Vagina (tissue), 2 donors: Measurements from ENCODE around the gene ARL17B.

Experiments used
- CTCF ChIP-seq, 3 experiments: fragments of 450-650 bp in 2 of 3; fragments of 200-600 bp in 1 of 3; sonication (generic) in 1 of 3; IDR thresholded peaks; one replicate each; pipeline ENCODE4 v1.5.1; 2017 to 2019; ENCODE audit warnings: antibody characterized with exemption in 3 of 3, mild to moderate bottlenecking in 2 of 3, moderate library complexity in 2 of 3
- POLR2A ChIP-seq, 2 donors: fragments of 450-650 bp; IDR thresholded peaks; one replicate each; pipeline ENCODE4 v1.6.1; 2017; ENCODE audit warnings: antibody characterized with exemption in 2 of 2, mild to moderate bottlenecking in 2 of 2, moderate library complexity in 2 of 2
- POLR2AphosphoS5 ChIP-seq, 2 donors: sonication (generic); formaldehyde crosslinking; IDR thresholded peaks; one replicate each; pipeline ENCODE4 v1.9.0; 2017; ENCODE audit warnings: antibody characterized with exemption in 2 of 2, mild to moderate bottlenecking in 2 of 2, low read depth in 1 of 2; ENCODE audit not compliant: insufficient read depth in 1 of 2

- TF ChIP-seq CTCF (IDR thresholded peaks at IDR 0.05) = no peak
- no peak for TF ChIP-seq POLR2A (IDR thresholded peaks at IDR 0.05)
- TF ChIP-seq POLR2AphosphoS5 (IDR thresholded peaks at IDR 0.05; ENCODE audit: insufficient read depth in 1 of 2, low read depth in 1 of 2) = no peak
Measured at GRCh38 chr17:46264456-46265198, 96.9 kb downstream of the ARL17B start.
